GM21360 (cell line): ENCODE results near the gene KLHL22.
"Not testable (repeated sequence)": the region's sequence is repeated elsewhere in the genome, so short reads cannot be mapped to it uniquely, and the experiment has no call there.

Experiments
- ATAC-seq: cut with Tn5 transposase; IDR thresholded peaks from one replicate; pipeline ENCODE4 v1.9.1; 2021; ENCODE audit warnings: mild to moderate bottlenecking, moderate library complexity; ENCODE audit not compliant: unreplicated experiment

The KLHL22 gene

DNA sequence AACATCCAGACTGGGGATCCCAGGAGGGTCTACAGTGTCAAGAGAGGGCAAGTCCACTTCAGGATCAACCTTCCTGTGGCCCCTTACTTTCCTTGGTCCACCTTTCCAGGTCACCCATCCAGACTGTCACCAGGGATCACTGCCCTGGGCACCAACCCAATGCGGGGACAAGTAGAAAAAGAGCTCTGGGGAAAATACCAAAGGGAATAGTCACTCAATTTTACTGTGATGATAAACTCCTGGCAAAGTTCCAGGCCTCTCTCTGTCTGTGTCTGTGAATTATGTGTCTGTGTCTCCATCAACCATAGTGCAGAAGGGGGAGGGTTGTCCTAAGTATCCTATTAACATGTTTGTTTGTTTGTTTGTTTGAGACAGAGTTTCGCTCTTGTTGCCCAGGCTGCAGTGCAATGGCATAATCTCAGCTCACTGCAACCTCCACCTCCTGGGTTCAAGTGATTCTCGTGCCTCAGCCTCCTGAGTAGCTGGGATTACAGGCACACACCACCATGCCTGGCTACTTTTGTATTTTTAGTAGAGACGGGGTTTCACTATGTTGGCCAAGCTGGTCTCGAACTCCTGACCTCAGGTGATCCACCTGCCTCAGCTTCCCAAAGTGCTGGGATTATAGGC lies 8.8 kb upstream of the KLHL22 start:
- not testable (repeated sequence) for ATAC-seq

DNA sequence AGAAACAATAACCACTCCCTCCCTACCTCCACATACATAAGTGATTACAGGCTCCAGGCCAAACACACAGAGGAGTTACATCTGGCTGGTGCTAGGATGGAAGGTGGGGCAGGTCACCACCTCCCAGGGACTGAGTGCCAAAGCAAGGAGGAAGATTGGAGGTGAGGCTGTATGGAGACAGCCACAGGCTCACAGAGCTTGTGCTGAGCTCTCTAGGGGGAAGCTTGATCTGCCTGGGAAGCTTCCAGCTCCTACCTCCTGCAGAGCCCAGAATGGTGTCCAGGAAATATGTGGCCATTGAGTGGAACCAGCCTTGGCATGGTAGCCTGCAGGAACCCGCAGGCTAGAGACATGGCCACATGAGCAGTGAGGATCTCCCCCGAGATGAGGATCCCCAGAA lies 8.2 kb upstream of the KLHL22 start:
- no peak for ATAC-seq

DNA sequence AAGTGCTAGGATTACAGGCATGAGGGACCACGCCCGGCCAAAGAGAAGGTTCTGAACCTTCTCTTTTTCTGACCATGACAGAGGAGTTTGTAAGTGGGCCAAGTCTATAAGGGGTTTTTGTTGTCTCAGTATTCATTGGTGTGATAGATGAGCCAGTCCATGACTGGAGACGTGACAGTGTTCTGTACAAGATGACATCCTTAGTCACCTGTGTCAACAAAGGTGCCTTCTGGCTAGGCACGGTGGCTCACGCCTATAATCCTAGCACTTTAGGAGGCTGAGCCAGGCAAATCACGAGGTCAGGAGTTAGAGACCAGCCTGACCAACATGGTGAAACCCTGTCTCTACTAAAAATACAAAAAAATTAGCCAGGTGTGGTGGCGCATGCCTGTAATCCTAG lies 4.2 kb upstream of the KLHL22 start:
- no peak for ATAC-seq

DNA sequence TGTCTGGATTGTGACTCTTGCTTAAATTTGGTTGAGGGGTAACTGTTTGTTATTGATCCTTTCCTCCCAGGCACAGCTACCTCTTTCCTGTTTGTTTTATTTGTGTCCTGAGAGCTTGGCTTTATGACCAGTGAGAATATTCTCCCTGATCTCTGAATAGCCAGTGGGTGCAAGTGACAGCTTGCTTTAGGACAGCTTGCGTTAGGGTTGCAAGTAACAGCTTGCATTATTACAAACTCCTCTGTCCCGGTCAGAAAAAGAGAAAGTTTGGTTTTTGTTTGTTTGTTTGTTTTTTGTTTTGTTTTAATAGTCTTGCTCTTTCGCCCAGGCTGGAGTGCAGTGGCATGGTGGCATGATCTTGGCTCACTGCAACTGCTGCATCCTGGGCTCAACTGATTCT lies 3.3 kb upstream of the KLHL22 start:
- no peak for ATAC-seq

DNA sequence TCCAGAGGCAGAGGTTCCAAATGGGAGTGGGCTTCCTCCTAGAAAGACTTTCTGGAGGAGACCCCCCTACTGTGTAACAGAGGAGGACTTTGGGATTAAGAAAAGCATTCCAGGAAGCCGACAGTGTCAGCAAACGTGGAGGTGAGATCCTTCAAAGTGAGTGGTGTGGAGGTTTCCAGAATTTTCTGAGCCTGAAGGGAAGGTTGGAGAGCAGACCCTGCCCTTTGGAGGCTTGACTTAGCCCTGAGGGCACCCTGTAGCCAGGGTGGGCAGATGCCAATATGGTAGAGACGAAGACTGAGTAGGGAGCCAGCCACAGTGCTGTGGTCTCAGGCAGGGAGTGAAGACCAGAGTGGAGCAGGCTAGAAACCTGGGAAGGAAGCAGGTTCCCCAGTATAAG lies 1.8 kb upstream of the KLHL22 start:
- no peak for ATAC-seq

DNA sequence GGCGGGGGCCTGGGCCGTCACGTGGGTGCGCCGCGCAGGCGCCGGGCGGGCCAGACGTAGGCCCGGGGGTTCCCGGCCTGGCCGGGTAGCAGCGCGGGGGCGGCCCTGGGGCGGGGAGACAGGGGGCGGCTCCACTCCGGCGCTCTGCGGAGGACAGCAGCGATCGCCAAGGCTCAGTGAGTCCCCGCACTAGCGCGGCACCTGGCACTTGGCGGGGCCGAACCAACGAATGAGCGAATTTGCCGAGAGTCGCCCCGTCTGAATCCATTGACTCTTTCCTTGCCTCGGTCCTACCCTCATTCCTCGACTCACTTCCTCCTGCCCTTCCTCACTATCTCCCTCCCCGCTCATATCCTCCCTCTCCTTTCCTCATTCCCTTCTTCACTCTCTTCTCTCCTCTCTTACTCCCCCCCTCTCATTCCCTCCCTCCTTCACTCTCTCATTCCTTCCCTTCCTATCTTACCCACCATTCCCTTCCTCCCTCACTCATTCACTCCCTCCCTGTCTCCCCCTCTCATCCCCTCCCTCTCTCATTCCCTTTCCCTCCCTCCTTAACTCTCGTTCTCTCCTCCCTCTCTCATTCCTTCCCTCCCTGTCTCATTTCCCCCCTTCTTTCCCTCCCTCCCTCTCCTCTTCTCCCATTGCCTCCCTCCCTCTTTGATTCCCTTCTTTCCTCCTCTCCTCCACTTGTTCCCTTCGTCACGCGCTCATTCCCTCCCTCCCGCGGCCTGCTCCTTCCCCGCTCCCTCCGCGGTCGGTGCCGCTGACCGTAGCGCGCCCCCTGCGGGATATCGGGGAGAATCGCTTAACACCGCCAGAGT lies 476 bp upstream of the KLHL22 start:
- peak; percentile 77 for ATAC-seq

DNA sequence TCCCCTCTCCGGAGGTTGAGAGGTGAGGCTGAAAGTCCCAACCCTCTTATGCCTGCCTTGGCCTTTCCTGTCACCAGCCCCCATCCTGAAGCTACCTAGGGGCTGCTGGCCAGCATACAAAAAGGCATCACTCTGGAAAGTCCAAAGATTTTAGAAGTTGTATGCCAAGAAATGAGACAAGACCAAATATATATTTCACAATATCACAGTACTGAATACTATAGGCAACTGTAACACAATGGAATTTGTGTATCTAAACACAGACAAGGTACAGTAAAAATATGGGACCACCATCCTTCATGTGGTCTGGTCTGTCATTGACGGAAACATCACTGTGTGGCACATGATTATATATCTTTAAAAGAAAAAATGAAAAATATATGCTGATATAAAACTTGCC lies 4.2 kb downstream of the KLHL22 start:
- no peak for ATAC-seq

DNA sequence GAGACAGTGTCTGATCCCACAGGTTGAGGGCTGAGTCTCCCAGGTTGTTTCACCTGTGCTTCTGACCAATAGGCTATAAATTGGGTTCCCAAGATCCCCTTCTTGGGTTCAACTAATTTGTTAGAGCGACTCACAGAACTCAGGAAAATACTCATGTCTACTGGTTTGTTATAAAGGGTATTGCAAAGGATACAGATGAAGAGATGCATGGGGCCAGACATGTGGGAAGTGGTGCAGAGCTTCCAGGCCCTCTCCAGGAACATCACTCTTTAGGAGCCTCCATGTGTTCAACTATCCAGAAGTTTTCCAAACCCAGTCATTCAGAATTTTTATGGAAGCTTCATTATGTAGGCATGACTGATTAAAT lies 4.7 kb downstream of the KLHL22 start:
- no peak for ATAC-seq

DNA sequence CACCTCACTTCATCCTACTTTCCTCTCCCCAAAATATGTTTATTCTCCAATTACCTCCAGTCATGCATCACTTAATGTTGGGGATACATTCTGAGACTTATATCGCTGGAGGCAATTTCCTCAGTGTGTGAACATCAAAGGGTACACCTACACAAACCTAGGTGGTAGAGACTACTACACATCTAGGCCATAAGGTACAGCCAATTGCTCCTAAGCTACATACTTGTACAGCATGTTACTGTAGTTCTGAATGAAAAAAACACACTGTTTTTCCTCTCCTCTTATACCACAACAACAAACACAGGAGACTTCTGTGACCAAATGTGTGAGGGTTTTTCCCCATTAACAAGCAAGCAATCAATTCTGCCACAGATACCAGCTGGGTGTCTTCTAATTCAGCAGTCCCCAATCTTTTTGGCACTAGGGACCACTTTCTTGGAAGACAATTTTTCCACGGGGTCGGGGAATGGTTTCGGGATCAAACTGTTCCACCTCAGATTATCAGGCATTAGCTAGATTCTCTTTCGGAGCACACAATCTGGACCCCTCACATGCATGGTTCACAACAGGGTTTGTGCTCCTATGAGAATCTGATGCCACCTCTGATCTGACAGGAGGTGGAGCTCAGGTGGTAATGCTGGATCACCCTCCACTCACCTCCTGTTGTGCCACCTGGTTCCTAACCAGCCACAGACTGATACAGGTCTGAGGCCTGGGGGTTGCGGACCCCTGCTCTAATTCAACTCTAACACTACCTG lies 5.2 kb downstream of the KLHL22 start:
- ATAC-seq = no peak

DNA sequence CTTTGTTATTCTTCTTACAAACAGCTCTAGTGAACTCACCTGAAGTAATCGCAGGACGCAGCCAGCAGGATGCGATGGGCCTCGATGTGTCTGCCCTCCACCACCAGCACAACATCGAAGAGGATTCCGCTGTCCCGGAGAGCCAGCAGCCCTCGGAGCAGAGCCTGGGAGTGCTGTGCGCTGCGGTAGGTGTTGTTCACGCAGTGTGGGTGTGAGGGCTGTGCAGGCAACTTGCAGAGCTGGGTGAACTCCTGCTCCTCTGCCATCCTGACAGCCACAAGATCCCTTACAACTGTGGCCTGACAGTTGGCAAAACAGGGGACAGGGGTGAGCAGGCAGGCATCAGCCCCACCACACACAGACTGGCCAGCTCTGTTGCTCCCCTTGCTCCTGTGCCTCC lies 6.6 kb downstream of the KLHL22 start:
- no peak for ATAC-seq

DNA sequence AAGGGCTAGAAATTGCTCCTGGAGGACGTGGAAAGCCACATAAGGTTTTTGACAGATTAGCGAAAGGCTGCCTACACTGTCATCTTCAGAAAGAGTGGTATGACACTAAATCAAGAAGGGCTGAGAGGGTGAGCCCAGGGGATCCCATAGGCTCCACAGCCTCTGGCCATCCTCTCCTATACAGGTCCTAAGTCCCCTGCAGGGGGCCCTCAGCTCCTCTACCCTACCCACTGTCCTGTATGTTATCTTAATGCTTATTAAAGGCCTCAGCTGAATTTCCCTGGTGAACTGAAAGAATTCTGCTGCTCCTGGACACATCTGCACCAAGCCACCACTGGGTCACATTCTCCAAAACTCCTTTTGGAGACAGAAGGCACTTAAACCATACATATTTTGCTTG lies 7.9 kb downstream of the KLHL22 start:
- no peak for ATAC-seq

DNA sequence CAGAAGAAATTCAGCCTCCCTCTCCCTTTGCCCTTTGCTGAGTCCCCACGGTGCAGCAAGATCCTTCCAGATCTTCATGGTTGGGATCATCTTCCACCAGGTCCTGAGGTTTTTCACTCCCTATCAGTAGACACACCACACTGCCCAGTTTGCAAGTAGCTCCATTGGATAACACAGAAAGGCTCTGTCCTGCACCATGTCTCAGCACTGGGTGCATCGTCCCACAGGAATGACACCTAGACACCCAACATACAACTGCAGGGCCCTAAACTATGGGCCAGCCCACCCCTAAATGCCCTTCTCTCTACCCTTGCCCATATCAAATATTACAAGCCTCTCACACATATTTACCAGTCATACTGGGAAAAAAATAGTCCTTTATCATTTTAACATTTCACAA lies 9.4 kb downstream of the KLHL22 start:
- ATAC-seq = no peak

DNA sequence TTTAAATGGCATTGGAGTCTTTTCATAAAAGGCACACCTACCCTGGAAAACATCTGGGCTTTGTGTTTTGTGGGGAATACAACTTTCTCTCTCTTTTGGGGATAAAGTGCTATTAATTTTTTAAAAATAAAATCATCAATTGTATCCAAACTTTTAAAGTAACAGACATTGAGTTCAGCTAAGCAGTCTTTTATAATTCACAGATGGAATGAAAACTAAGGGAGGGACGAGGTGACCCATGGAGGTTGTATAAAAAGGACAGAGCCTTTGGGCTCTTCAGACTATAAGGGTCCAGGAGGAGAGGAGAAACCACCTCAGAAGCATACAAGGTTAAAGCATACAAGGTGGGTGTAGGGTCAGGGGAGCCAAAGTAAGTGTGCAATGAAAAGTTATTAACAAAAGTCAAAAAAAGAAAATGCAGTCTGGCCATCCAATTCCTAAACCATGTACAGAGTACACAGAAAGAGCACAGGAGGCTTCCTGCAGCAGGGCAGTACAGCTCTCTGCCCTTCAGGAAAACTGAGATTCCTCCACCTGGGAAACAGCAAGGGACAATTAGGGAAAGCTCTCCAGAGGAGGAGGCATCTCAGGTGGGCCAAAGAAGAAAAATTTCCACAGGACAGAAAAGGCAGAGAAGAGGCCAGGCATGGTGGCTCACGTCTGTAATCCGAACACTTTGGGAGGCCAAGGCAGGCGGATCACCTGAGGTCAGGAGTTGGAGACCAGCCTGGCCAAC lies 10.5 kb downstream of the KLHL22 start:
- no peak for ATAC-seq

DNA sequence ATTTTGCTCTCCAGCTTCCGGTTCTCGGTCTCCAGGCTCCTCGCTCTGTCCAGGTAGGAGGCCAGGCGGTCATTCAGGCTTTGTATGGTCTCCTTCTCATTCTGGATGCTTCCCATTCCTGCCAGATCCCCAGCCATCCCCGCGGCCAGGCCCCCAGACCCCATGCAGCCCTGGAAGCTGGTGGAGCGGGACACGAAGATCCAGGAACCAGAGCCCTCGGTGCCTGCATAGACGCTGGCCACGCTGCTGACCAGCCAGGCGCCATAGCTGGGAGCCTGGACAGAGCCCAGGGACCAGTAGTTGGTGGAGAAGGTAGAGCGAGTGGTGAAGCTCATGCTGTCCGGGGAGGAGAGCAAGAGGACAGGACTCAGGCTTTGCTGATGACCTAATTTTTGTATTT lies 11.8 kb downstream of the KLHL22 start:
- no peak for ATAC-seq

DNA sequence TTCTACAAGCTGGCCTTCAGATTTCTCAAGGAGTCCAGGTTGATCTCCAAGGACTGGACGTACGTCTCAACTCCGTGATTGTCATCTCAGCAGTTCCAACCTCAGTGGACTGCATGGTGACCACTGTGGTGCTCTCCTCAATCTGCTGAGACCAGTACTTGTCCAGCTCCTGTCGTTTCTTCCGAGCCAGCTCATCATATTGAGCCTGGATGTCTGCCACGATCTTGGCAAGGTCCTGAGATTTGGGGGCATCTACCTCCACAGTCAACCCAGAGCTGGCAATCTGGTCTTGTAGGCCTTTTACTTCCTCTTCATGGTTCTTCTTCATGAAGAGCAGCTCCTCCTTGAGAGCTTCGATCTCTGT lies 12.5 kb downstream of the KLHL22 start:
- ATAC-seq = not testable (repeated sequence)

DNA sequence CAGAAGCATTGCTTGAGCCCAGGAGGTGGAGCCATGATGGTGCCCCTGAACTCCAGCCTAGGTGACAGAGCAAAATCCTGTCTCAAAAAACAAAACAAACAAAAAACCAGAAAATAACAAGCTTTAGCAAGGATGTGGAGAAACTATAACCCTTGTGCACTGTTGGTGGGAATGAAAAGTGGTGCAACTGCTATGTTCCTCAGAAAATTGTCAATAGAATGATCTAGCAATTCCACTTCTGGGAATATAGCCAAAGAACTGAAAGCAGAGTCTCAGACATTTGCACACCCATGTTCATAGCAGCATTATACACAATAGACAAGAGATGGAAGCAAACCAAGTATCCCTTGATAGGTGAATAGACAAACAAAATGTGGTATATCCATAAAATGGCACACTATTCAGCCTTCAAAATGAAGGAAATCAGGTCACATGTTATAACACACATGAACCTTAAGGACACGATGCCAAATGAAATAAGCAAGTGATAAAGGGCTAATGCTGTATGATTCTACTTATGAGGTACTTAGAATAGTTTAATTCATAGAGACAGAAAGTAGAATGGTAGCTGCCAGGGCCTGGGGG lies 15.9 kb downstream of the KLHL22 start:
- no peak for ATAC-seq

DNA sequence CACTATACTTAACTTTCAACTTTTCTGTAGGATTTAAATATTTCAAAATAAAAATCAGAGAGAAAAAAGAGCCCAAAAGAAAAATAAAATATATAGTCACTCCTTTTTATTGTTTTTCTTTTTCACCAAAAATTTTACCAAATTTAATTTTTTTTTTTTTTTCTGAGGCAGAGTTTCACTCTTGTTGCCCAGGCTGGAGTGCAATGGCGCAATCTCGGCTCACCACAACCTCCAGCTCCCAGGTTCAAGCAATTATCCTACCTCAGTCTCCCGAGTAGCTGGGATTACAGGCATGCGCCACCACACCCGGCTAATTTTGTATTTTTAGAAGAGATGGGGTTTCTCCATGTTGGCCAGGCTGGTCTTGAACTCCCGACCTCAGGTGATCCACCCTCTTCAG lies 17.5 kb downstream of the KLHL22 start:
- ATAC-seq = not testable (repeated sequence)

DNA sequence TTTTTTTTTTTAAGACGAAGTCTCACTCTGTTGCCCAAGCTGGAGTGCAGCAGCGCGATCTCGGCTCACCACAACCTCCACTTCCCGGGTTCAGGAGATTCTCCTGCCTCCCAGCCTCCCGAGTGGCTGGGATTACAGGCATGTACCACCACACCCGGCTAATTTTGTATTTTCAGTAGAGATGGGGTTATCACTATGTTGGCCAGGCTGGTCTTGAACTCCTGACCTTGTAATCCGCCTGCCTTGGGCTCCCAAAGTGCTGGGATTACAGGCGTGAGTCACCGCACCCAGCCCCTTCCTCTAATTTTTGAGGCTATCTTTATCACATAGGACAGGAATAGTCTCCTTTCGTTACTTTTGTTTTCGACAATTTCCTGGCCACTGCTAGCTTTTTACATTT lies 20.0 kb downstream of the KLHL22 start:
- ATAC-seq = not testable (repeated sequence)

DNA sequence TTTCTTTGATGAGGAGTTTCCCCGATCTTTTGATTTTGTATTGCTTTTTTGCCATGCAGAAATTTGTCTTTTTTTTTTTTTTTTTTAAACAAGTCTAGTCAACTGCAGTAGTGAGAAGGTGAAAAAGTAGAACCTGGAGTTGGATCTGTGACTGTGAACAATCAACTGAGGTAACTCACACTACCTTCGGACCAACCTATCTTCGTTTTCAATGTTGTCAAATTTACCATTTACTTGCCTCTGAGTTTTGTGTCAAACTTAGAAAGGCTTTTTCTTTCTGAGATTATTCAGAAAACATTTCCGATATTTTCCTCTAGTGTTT lies 20.5 kb downstream of the KLHL22 start:
- ATAC-seq = no peak

DNA sequence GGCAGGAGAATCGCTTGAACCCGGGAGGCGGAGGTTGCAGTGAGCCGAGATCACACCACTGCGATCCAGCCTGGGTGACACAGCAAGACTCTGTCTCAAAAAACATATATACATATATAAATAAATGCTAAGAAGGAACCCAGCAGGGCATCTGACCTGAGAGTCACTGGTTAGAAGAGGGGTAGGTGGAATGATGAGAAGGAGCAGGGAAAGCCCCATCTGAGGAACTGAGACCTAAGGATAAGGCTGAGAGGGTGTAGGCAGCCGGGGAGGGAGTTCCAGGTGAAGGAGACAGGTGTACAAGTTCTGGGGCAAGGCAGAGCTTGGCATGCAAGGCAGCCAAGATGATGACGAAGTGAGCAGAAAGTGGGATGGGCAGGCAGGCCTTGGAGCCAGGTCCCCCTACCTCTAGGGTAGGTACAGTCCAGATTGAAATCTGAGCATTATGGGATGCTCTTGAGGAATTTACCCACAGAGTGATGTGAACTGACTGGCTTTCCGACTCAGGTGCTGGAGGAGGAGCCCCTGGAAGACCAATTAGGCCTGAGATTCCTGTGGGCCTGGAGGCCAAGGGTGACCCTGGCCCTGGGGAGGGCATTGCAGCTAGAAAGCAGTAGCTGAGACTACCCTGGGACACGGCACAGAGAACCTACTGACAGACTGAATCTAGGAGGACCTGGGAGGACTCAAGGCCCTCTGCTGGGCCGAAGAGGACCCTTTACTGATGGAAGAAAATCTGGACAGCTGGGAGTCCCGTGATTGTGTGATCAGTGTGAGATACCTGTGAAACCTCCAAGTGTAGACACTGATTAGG lies 22.8 kb downstream of the KLHL22 start:
- no peak for ATAC-seq
